H1 (cell line): ENCODE data around the gene HOMER2. TPM values are rescaled to one million over a fixed set of nuclear protein-coding genes. Genes with fewer than 3 reads are reported as not detected.

Experiments used
- CTCF ChIA-PET: fragments of 300-600 bp; sonication (Branson Sonifier 250); formaldehyde crosslinking; loops from one replicate; lab custom pipeline; 2021; ENCODE audit not compliant: partially characterized antibody; lab: Charles Lee
- POLR2A ChIA-PET: fragments of 300-600 bp; sonication (Branson Sonifier 250); formaldehyde crosslinking; loops from one replicate; lab custom pipeline; 2021; ENCODE audit warnings: inconsistent platforms; ENCODE audit not compliant: partially characterized antibody; lab: Charles Lee
- DNase-seq, 2 experiments: peaks; one replicate each; pipeline versions ENCODE4 v3.0.0 to v3.0.0-alpha.2; 2010 to 2022; ENCODE audit warnings: low spot score in 2 of 2, low read depth in 1 of 2, mixed read lengths in 1 of 2
- FAIRE-seq: peaks from 2 replicates; lab custom pipeline; 2011; peaks lifted over from hg19 to GRCh38; lab: Jason Lieb, UNC
- H2AFZ ChIP-seq: 2 replicates; pipeline ENCODE4 v1.8.1; 2012; ENCODE audit warnings: low read length, inconsistent platforms
- H2AK5ac ChIP-seq: 2 replicates; pipeline ENCODE4 v1.6.1; 2013; ENCODE audit warnings: low read depth, low read length
- H2BK120ac ChIP-seq: replicated peaks from 2 replicates; pipeline ENCODE3; 2013; ENCODE audit warnings: low read depth, low read length, inconsistent platforms
- H2BK12ac ChIP-seq: 2 replicates; pipeline ENCODE4 v1.6.1; 2013; ENCODE audit warnings: low read depth, low read length
- H2BK15ac ChIP-seq: 2 replicates; pipeline ENCODE4 v1.6.1; 2013; ENCODE audit warnings: low read length
- H2BK20ac ChIP-seq: 2 replicates; pipeline ENCODE4 v1.6.1; 2013; ENCODE audit warnings: low read length
- H2BK5ac ChIP-seq: 2 replicates; pipeline ENCODE4 v1.6.1; 2013; ENCODE audit warnings: low read depth, low read length
- H3K14ac ChIP-seq: 2 replicates; pipeline ENCODE4 v1.6.1; 2013; ENCODE audit warnings: inconsistent platforms; ENCODE audit not compliant: insufficient read length
- H3K18ac ChIP-seq: 2 replicates; pipeline ENCODE4 v1.6.1; 2013; ENCODE audit warnings: low read length; ENCODE audit errors: extremely low read depth
- H3K23ac ChIP-seq: 2 replicates; pipeline ENCODE4 v1.6.1; 2013; ENCODE audit warnings: inconsistent platforms; ENCODE audit not compliant: insufficient read length
- H3K23me2 ChIP-seq: 2 replicates; pipeline ENCODE4 v1.6.1; 2013; ENCODE audit warnings: low read depth, low read length
- H3K27ac ChIP-seq: 2 replicates; pipeline ENCODE4 v1.6.1; 2011; ENCODE audit warnings: low read depth, low read length, inconsistent platforms
- H3K27me3 ChIP-seq, 4 experiments: replicated peaks in 1 of 4; 1 replicate in 1 of 4; 2 replicates in 3 of 4; pipeline versions ENCODE4 v1.6.1 to v1.8.1; 2011 to 2013; ENCODE audit warnings: low read length in 3 of 4, mild to moderate bottlenecking in 3 of 4, inconsistent platforms in 2 of 4, mixed read lengths in 2 of 4, moderate library complexity in 1 of 4; ENCODE audit not compliant: control insufficient read depth in 3 of 4, insufficient read depth in 3 of 4; ENCODE audit errors: extremely low read depth in 1 of 4
- H3K36me3 ChIP-seq, 4 experiments: 2 replicates each; pipeline versions ENCODE4 v1.6.1 to v1.8.1; 2011 to 2013; ENCODE audit warnings: mild to moderate bottlenecking in 4 of 4, low read length in 3 of 4, moderate library complexity in 2 of 4, control low read depth in 1 of 4, inconsistent platforms in 1 of 4; ENCODE audit not compliant: insufficient read depth in 4 of 4, control insufficient read depth in 2 of 4
- H3K4ac ChIP-seq: replicated peaks from 2 replicates; pipeline ENCODE3; 2013; ENCODE audit warnings: low read length, low read depth, mixed read lengths, inconsistent platforms; ENCODE audit not compliant: insufficient read length
- H3K4me1 ChIP-seq, 4 experiments: replicated peaks in 1 of 4; 1 replicate in 1 of 4; 2 replicates in 3 of 4; pipeline versions ENCODE4 v1.6.1 to v1.8.1; 2011 to 2013; ENCODE audit warnings: low read length in 3 of 4, inconsistent platforms in 2 of 4, mixed read lengths in 1 of 4; ENCODE audit not compliant: insufficient read depth in 4 of 4, control insufficient read depth in 3 of 4
- H3K4me2 ChIP-seq, 2 experiments: 2 replicates each; pipeline versions ENCODE4 v1.6.1 to v1.8.1; 2011 to 2013; ENCODE audit warnings: low read depth in 2 of 2, low read length in 2 of 2, control low read depth in 1 of 2, inconsistent platforms in 1 of 2, mild to moderate bottlenecking in 1 of 2; ENCODE audit not compliant: insufficient read depth in 1 of 2
- H3K4me3 ChIP-seq, 4 experiments: fragments of 200-600, 300-600 bp in 1 of 4; sonication (generic), shearing (Covaris generic), sonication (Bioruptor Twin) in 1 of 4; 2 replicates each; pipeline versions ENCODE4 v1.5.1 to v1.8.1; 2011 to 2016; ENCODE audit warnings: low read length in 4 of 4, low read depth in 3 of 4, control low read depth in 2 of 4, inconsistent platforms in 2 of 4, mild to moderate bottlenecking in 2 of 4, mixed read lengths in 1 of 4, moderate library complexity in 1 of 4; ENCODE audit not compliant: insufficient read depth in 2 of 4; ENCODE audit errors: extremely low read depth in 1 of 4
- H3K56ac ChIP-seq: replicated peaks from 2 replicates; pipeline ENCODE3; 2013; ENCODE audit warnings: low read depth, mild to moderate bottlenecking, mixed read lengths, low read length, inconsistent platforms; ENCODE audit not compliant: insufficient read length
- H3K79me1 ChIP-seq: 2 replicates; pipeline ENCODE4 v1.6.1; 2013; ENCODE audit warnings: low read depth, low read length, control low read depth
- H3K79me2 ChIP-seq, 2 experiments: 2 replicates each; pipeline versions ENCODE4 v1.6.1 to v1.8.1; 2012 to 2013; ENCODE audit warnings: low read length in 2 of 2, mild to moderate bottlenecking in 2 of 2, inconsistent platforms in 1 of 2; ENCODE audit not compliant: insufficient read depth in 2 of 2, control insufficient read depth in 1 of 2
- H3K9ac ChIP-seq, 4 experiments: replicated peaks in 1 of 4; 1 replicate in 1 of 4; 2 replicates in 3 of 4; pipeline versions ENCODE4 v1.6.1 to v1.8.1; 2011 to 2013; ENCODE audit warnings: low read depth in 3 of 4, low read length in 3 of 4, control low read depth in 2 of 4, mild to moderate bottlenecking in 2 of 4, moderate library complexity in 2 of 4, inconsistent platforms in 1 of 4; ENCODE audit errors: extremely low read depth in 1 of 4
- H3K9me3 ChIP-seq, 2 experiments: 2 replicates each; pipeline versions ENCODE4 v1.6.1 to v1.8.1; 2012 to 2013; ENCODE audit warnings: mild to moderate bottlenecking in 2 of 2, moderate library complexity in 2 of 2, control low read depth in 1 of 2, inconsistent platforms in 1 of 2, low read depth in 1 of 2, low read length in 1 of 2, mixed read lengths in 1 of 2; ENCODE audit not compliant: insufficient read depth in 2 of 2
- H4K20me1 ChIP-seq, 2 experiments: replicated peaks in 1 of 2; 2 replicates each; pipeline versions ENCODE3 to v1.8.1; 2011 to 2013; ENCODE audit warnings: inconsistent platforms in 2 of 2, low read length in 2 of 2, mild to moderate bottlenecking in 1 of 2; ENCODE audit not compliant: insufficient read depth in 2 of 2, control insufficient read depth in 1 of 2
- H4K5ac ChIP-seq: 2 replicates; pipeline ENCODE4 v1.6.1; 2013; ENCODE audit warnings: low read length, low read depth, mixed read lengths, inconsistent platforms; ENCODE audit not compliant: insufficient read length
- H4K8ac ChIP-seq: 2 replicates; pipeline ENCODE4 v1.8.0; 2013; ENCODE audit warnings: mild to moderate bottlenecking, moderate library complexity, low read length, inconsistent platforms; ENCODE audit not compliant: insufficient read depth; ENCODE audit errors: extremely low read depth
- H4K91ac ChIP-seq: replicated peaks from 2 replicates; pipeline ENCODE3; 2013; ENCODE audit warnings: low read length, mixed read lengths, inconsistent platforms; ENCODE audit not compliant: insufficient read length
- CTCF ChIP-seq, 3 experiments: IDR thresholded peaks; 1 replicate in 2 of 3; 2 replicates in 1 of 3; pipeline versions ENCODE4 v1.5.1 to v1.6.1; 2011; ENCODE audit warnings: low read length in 3 of 3, mild to moderate bottlenecking in 3 of 3, inconsistent platforms in 2 of 3, low read depth in 1 of 3, moderate library complexity in 1 of 3; ENCODE audit not compliant: insufficient read depth in 1 of 3; ENCODE audit errors: control extremely low read depth in 1 of 3
- FOSL1 ChIP-seq: IDR thresholded peaks from 2 replicates; pipeline ENCODE4 v1.6.1; 2011; ENCODE audit warnings: mild to moderate bottlenecking, low read depth, low read length, moderate library complexity; ENCODE audit not compliant: insufficient read depth
- RAD21 ChIP-seq, 2 experiments: IDR thresholded peaks in 1 of 2; conservative IDR thresholded peaks in 1 of 2; 2 replicates each; pipeline ENCODE4 v1.6.1; 2011; ENCODE audit warnings: low read depth in 2 of 2, low read length in 2 of 2, improper control_type of control experiment in 1 of 2, inconsistent platforms in 1 of 2, mild to moderate bottlenecking in 1 of 2, moderate library complexity in 1 of 2
- WGBS, 2 experiments: shearing (Covaris generic) in 1 of 2; methylation state at CpG; one replicate each; pipeline versions ENCODE4 v1.1.6 to v1.1.7; 2013 to 2015; ENCODE audit warnings: low lambda C conversion rate in 2 of 2, mixed read lengths in 2 of 2, inconsistent platforms in 1 of 2, low coverage in 1 of 2, missing lambda C conversion rate in 1 of 2; ENCODE audit not compliant: insufficient replicate concordance in 2 of 2, insufficient coverage in 1 of 2, insufficient read length in 1 of 2; ENCODE audit errors: extremely low coverage in 1 of 2, missing lambda C conversion rate in 1 of 2; 5-methylcytosine and 5-hydroxymethylcytosine counted together
- polyA plus RNA-seq, 7 experiments: library from polyadenylated mRNA; depleted of rRNA in 3 of 7; stranded (reverse) in 5 of 7; unstranded in 2 of 7; fragments of >200 nt in 5 of 7; fragments of 200-250 nt in 2 of 7; gene quantifications; 1 replicate in 5 of 7; 2 replicates in 1 of 7; 4 replicates in 1 of 7; pipeline versions ENCODE4 v1.2.1 to v1.2.3, GENCODE V29; 2011 to 2013; ENCODE audit warnings: missing spikeins in 2 of 7, mixed read lengths in 2 of 7
- total RNA-seq: library from RNA; stranded (reverse); fragmentation: NEBNext Ultra II Directional; extraction: Animal tissue kit (Norgen Biotek cat#: 25700); gene quantifications from 2 replicates; pipeline ENCODE4 v1.2.1, GENCODE V29; 2021

The HOMER2 gene
- total and polyA plus RNA-seq, 2 of the 8 experiments (the other 6 are each of a cell fraction or from before 2014, with no cell fraction given), result 12.5 to 27.6 TPM

GRCh38 chr15:82943176-82943575 lies 9.3 kb downstream of the HOMER2 start:
- Histone ChIP-seq H3K36me3 (no peaks in the 10 kb centered on the region), H3K9me3 (no peaks in the 10 kb centered on the region), H3K23me2 (no peaks in the 10 kb centered on the region; the same call in 1 of the 2 replicates), H2BK120ac (no peak overlapping the region), H2AFZ (no peak overlapping the region), H2BK5ac (no peak overlapping the region), H4K5ac (no peak overlapping the region), H2BK20ac (no peak overlapping the region), H3K14ac (no peak overlapping the region), H3K79me2 (no peaks in the 10 kb centered on the region), H2BK15ac (no peak overlapping the region), H4K8ac (no peak overlapping the region), H4K20me1 (peaks cover 0 to 2% of the 10 kb centered on the region in 2 experiments), H4K91ac (no peak overlapping the region), H3K56ac (no peak overlapping the region), H2BK12ac (no peak overlapping the region), H3K9ac (no peak overlapping the region), H3K79me1 (no peaks in the 10 kb centered on the region), H3K27ac (no peak overlapping the region), H3K23ac (no peak overlapping the region), H3K4me2 (no peak overlapping the region), H3K4ac (no peak overlapping the region), H3K4me1 (no peaks in the 10 kb centered on the region), H3K27me3 (no peaks in the 10 kb centered on the region), H3K4me3 (no peak overlapping the region), H3K18ac (no peak overlapping the region), H2AK5ac (no peak overlapping the region)
- POLR2A ChIA-PET, result interaction anchor here (0.9 to 1.3 kb wide), 2 partner anchors 18 to 403 kb away, joined by 3 read pairs; partner anchors contain the start of gene RPS17
- TF ChIP-seq RAD21 (IDR thresholded peaks at IDR 0.05 in 1 of 2, conservative IDR thresholded peaks at IDR 0.05 in 1 of 2; ENCODE audit: low read depth in 2 of 2, low read length in 2 of 2), result peak; percentile 28 to 46
- no peak for TF ChIP-seq FOSL1
- peak in 1 of 3 experiments; percentile 38; a peak in 1 of 4 replicates for TF ChIP-seq CTCF (IDR thresholded peaks at IDR 0.05; ENCODE audit: control extremely low read depth in 1 of 3, insufficient read depth in 1 of 3, low read depth in 1 of 3, low read length in 3 of 3)
- 70% methylated on average over 3 of the region's 3 CpGs; no CpG with 5 or more reads in 1 of the 2 experiments for WGBS, 2 experiments
- CTCF ChIA-PET, result interaction anchor here (0.8 to 2.1 kb wide), 14 partner anchors 11 to 413 kb away, joined by 3 to 7 read pairs (median 4); partner anchors contain the start of gene RAMAC
- no peak for FAIRE-seq
- DNase-seq, result no peak
